GM12878 (cell line): ENCODE data around the gene GARIN5B. TPM values are rescaled to one million over a fixed set of nuclear protein-coding genes. Genes with fewer than 3 reads are reported as not detected.

Source experiments
- ASH2L ChIP-seq: fragments of 300-600, 200-600 bp; sonication (generic); IDR thresholded peaks from 2 replicates; pipeline ENCODE4 v1.6.1; 2017; ENCODE audit warnings: low read depth, mild to moderate bottlenecking, borderline replicate concordance
- CBFB ChIP-seq: IDR thresholded peaks from 2 replicates; pipeline ENCODE4 v1.6.1; 2016; ENCODE audit warnings: antibody characterized with exemption, low read depth
- CHD1 ChIP-seq: IDR thresholded peaks from 2 replicates; pipeline ENCODE4 v1.6.1; 2012; ENCODE audit warnings: low read depth, low read length, improper control_type of control experiment
- CHD2 ChIP-seq: IDR thresholded peaks from 2 replicates; pipeline ENCODE4 v1.6.1; 2011; ENCODE audit warnings: low read depth, low read length, improper control_type of control experiment, borderline replicate concordance
- CREM ChIP-seq: IDR thresholded peaks from 2 replicates; pipeline ENCODE4 v1.6.1; 2014; ENCODE audit warnings: antibody characterized with exemption, low read depth
- ESRRA ChIP-seq: IDR thresholded peaks from 2 replicates; pipeline ENCODE4 v1.6.1; 2012; ENCODE audit warnings: mild to moderate bottlenecking, low read length, improper control_type of control experiment
- FOS ChIP-seq: IDR thresholded peaks from 3 replicates; pipeline ENCODE4 v1.6.1; 2011; ENCODE audit warnings: borderline replicate concordance; ENCODE audit not compliant: insufficient read length; ENCODE audit errors: extremely low read depth
- GABPA ChIP-seq: IDR thresholded peaks from 2 replicates; pipeline ENCODE4 v1.6.1; 2014; ENCODE audit warnings: antibody characterized with exemption, low read depth, mild to moderate bottlenecking, inconsistent platforms
- HDGF ChIP-seq: fragments of 450-650 bp; IDR thresholded peaks from 2 replicates; pipeline ENCODE4 v1.6.1; 2016; ENCODE audit warnings: antibody characterized with exemption
- LARP7 ChIP-seq: fragments of 450-650 bp; IDR thresholded peaks from 2 replicates; pipeline ENCODE4 v1.6.1; 2017; ENCODE audit warnings: mild to moderate bottlenecking
- MEF2A ChIP-seq: IDR thresholded peaks from 2 replicates; pipeline ENCODE4 v1.6.1; 2011; ENCODE audit warnings: low read depth, mild to moderate bottlenecking, low read length, moderate library complexity; ENCODE audit not compliant: insufficient read depth
- NFIC ChIP-seq: IDR thresholded peaks from 2 replicates; pipeline ENCODE4 v1.6.1; 2012; ENCODE audit warnings: low read depth, mild to moderate bottlenecking, inconsistent platforms, low read length, moderate library complexity
- NR2C1 ChIP-seq: fragments of 450-650 bp; IDR thresholded peaks from 2 replicates; pipeline ENCODE4 v1.6.1; 2017; ENCODE audit warnings: antibody characterized with exemption, mild to moderate bottlenecking, moderate library complexity
- POU2F2 ChIP-seq: IDR thresholded peaks from 3 replicates; pipeline ENCODE4 v1.6.1; 2011; ENCODE audit warnings: low read depth, mild to moderate bottlenecking, low read length, borderline replicate concordance
- RBBP5 ChIP-seq: fragments of 200-600 bp; sonication (generic); conservative IDR thresholded peaks from 2 replicates; pipeline ENCODE4 v1.6.1; 2016
- SIN3A ChIP-seq: IDR thresholded peaks from 2 replicates; pipeline ENCODE4 v1.6.1; 2012; ENCODE audit warnings: low read depth, low read length, improper control_type of control experiment
- SMARCA5 ChIP-seq: fragments of 450-650 bp; IDR thresholded peaks from 2 replicates; pipeline ENCODE4 v1.6.1; 2017; ENCODE audit warnings: mild to moderate bottlenecking
- SREBF2 ChIP-seq: IDR thresholded peaks from 2 replicates; pipeline ENCODE4 v1.6.1; 2012; ENCODE audit warnings: mild to moderate bottlenecking, low read length
- TCF12 ChIP-seq: IDR thresholded peaks from 2 replicates; pipeline ENCODE4 v1.6.1; 2011; ENCODE audit warnings: low read depth, mild to moderate bottlenecking, low read length
- TCF3 ChIP-seq: IDR thresholded peaks from 2 replicates; pipeline ENCODE4 v1.6.1; 2012; ENCODE audit warnings: low read depth, mild to moderate bottlenecking, low read length, borderline replicate concordance; ENCODE audit not compliant: insufficient read depth
- ZBED1 ChIP-seq: IDR thresholded peaks from 2 replicates; pipeline ENCODE4 v1.6.1; 2016; ENCODE audit warnings: borderline replicate concordance
- ZNF274 ChIP-seq: IDR thresholded peaks from one replicate; pipeline ENCODE4 v1.8.0; 2011; ENCODE audit not compliant: insufficient read length, insufficient read depth
- ZNF384 ChIP-seq: IDR thresholded peaks from 2 replicates; pipeline ENCODE4 v1.6.1; 2012; ENCODE audit warnings: low read depth, mild to moderate bottlenecking, low read length, improper control_type of control experiment, borderline replicate concordance
- polyA plus RNA-seq, 11 experiments: library from polyadenylated mRNA; depleted of rRNA in 4 of 11; unstranded in 6 of 11; stranded (reverse) in 5 of 11; fragments of >200 nt; fragmentation: Nextera tagmentation in 4 of 11; fragmentation: Illumina TruSeq in 1 of 11; extraction: Ambion mirVana in 4 of 11; extraction: Trizol in 1 of 11; gene quantifications; 1 replicate in 1 of 11; 2 replicates in 10 of 11; pipeline versions ENCODE4 v1.2.1 to v1.2.3, GENCODE V29; 2011 to 2016; ENCODE audit warnings: inconsistent platforms in 2 of 11, missing spikeins in 2 of 11, low read depth in 1 of 11
- total RNA-seq, 4 experiments: library from RNA; depleted of rRNA in 3 of 4; stranded (reverse); fragments of >200 nt in 3 of 4; fragmentation: Illumina TruSeq in 1 of 4; extraction: Trizol in 1 of 4; gene quantifications; 2 replicates each; pipeline versions ENCODE4 v1.2.1 to v1.2.3, GENCODE V29; 2013 to 2021
- TF ChIP-seq, protein P1 (sequence below): IDR thresholded peaks from 2 replicates; pipeline ENCODE4 v1.6.1; 2011; ENCODE audit warnings: borderline replicate concordance, low read depth, mild to moderate bottlenecking, moderate library complexity, mixed read lengths, low read length; ENCODE audit not compliant: insufficient read depth; ENCODE audit errors: extremely low read length
- TF ChIP-seq, protein P2 (sequence below): fragments of 450-650 bp; IDR thresholded peaks from 2 replicates; pipeline ENCODE4 v1.6.1; 2014; ENCODE audit warnings: mild to moderate bottlenecking
- TF ChIP-seq, protein P3 (sequence below): fragments of 450-650 bp; IDR thresholded peaks from 2 replicates; pipeline ENCODE4 v1.6.1; 2017; ENCODE audit warnings: mild to moderate bottlenecking, moderate library complexity

The GARIN5B gene
- total and polyA plus RNA-seq, 10 of the 15 experiments (the other 5 are each of a cell fraction or from before 2014, with no cell fraction given): not detected

DNA sequence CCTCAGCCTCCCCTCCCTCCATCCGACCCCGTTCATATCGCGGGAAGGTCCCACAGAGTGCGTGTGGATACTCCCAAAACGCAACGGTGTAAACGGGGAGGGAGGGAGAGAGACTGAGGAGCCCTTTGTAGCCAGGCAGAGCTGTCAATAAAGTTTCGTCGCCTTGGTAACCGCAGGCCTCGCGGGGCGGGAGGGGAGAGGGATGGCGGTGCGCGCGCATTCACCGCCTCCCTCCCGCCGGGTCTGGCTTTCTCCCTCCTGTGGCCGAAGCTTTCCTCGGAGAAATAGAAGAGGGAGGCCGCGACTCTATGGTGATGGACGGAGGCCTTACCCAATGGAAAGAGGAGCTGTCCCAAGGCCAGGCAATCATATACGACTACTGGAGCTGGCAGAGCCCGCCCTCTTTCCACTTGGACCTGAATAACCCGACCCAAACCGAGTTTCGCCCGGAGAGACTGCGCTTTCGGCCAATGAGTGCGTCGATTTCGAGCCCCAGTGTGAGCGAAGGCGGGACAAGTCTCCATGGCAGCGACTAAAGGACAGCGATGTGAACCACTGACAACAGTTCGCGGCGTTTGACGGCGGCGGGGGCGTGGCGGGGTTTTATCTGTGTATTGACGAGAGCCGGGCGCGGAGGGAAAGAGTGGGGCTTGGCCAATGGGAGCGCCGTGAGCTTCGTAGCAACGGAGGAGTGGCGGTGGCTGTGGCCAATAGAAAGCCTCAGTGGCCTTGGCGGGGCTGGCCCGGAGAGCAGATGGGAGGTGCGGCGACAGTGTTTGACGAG is 23.8 kb downstream of the GARIN5B start, which contains the start of gene KMT5C (continued):
- TF ChIP-seq MEF2A (0 out of 2 replicates have a peak, but pooled peaks have one; percentile 6), CHD2 (peak; percentile 97), LARP7 (no peak), POU2F2 (no peak; the same call in 2 of the 3 replicates), NR2C1 (no peak), HDGF (peak; percentile 70; the same call in 1 of the 2 replicates), ASH2L (no peak), FOS (peak; percentile 84), NFIC (no peak), SMARCA5 (no peak), ZNF274 (no peak), CREM (peak; percentile 94), TCF12 (peak; percentile 48; the same call in 1 of the 2 replicates), SREBF2 (0 out of 2 replicates have a peak, but pooled peaks have one; percentile 22), ZBED1 (no peak), ESRRA (0 out of 2 replicates have a peak, but pooled peaks have one; percentile 41), CHD1 (no peak), CBFB (0 out of 2 replicates have a peak, but pooled peaks have one; percentile 30), ZNF384 (no peak), TCF3 (no peak), RBBP5 (no peak), GABPA (no peak), SIN3A (peak; percentile 53; the same call in 1 of the 2 replicates)
- TF ChIP-seq, protein P1, sequence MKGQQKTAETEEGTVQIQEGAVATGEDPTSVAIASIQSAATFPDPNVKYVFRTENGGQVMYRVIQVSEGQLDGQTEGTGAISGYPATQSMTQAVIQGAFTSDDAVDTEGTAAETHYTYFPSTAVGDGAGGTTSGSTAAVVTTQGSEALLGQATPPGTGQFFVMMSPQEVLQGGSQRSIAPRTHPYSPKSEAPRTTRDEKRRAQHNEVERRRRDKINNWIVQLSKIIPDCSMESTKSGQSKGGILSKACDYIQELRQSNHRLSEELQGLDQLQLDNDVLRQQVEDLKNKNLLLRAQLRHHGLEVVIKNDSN: no peak
- TF ChIP-seq, protein P2, sequence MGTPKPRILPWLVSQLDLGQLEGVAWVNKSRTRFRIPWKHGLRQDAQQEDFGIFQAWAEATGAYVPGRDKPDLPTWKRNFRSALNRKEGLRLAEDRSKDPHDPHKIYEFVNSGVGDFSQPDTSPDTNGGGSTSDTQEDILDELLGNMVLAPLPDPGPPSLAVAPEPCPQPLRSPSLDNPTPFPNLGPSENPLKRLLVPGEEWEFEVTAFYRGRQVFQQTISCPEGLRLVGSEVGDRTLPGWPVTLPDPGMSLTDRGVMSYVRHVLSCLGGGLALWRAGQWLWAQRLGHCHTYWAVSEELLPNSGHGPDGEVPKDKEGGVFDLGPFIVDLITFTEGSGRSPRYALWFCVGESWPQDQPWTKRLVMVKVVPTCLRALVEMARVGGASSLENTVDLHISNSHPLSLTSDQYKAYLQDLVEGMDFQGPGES: peak; percentile 97
- TF ChIP-seq, protein P3, sequence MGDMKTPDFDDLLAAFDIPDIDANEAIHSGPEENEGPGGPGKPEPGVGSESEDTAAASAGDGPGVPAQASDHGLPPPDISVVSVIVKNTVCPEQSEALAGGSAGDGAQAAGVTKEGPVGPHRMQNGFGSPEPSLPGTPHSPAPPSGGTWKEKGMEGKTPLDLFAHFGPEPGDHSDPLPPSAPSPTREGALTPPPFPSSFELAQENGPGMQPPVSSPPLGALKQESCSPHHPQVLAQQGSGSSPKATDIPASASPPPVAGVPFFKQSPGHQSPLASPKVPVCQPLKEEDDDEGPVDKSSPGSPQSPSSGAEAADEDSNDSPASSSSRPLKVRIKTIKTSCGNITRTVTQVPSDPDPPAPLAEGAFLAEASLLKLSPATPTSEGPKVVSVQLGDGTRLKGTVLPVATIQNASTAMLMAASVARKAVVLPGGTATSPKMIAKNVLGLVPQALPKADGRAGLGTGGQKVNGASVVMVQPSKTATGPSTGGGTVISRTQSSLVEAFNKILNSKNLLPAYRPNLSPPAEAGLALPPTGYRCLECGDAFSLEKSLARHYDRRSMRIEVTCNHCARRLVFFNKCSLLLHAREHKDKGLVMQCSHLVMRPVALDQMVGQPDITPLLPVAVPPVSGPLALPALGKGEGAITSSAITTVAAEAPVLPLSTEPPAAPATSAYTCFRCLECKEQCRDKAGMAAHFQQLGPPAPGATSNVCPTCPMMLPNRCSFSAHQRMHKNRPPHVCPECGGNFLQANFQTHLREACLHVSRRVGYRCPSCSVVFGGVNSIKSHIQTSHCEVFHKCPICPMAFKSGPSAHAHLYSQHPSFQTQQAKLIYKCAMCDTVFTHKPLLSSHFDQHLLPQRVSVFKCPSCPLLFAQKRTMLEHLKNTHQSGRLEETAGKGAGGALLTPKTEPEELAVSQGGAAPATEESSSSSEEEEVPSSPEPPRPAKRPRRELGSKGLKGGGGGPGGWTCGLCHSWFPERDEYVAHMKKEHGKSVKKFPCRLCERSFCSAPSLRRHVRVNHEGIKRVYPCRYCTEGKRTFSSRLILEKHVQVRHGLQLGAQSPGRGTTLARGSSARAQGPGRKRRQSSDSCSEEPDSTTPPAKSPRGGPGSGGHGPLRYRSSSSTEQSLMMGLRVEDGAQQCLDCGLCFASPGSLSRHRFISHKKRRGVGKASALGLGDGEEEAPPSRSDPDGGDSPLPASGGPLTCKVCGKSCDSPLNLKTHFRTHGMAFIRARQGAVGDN: no peak
